H54 (cell line): ENCODE results near the gene NPLOC4.
"Not testable (repeated sequence)": the region's sequence is repeated elsewhere in the genome, so short reads cannot be mapped to it uniquely, and the experiment has no call there.

ENCODE experiments used
- DNase-seq: peaks from one replicate; pipeline ENCODE4 v3.0.0; 2011; ENCODE audit warnings: low spot score, mixed read lengths; ENCODE audit not compliant: insufficient read length
- FAIRE-seq: peaks from 3 replicates; lab custom pipeline; 2011; peaks lifted over from hg19 to GRCh38; lab: Jason Lieb, UNC
- POLR2A ChIP-seq: IDR thresholded peaks from 2 replicates; pipeline ENCODE4 v1.6.1; 2011; ENCODE audit warnings: low read depth, mild to moderate bottlenecking, low read length

NPLOC4 gene

DNA sequence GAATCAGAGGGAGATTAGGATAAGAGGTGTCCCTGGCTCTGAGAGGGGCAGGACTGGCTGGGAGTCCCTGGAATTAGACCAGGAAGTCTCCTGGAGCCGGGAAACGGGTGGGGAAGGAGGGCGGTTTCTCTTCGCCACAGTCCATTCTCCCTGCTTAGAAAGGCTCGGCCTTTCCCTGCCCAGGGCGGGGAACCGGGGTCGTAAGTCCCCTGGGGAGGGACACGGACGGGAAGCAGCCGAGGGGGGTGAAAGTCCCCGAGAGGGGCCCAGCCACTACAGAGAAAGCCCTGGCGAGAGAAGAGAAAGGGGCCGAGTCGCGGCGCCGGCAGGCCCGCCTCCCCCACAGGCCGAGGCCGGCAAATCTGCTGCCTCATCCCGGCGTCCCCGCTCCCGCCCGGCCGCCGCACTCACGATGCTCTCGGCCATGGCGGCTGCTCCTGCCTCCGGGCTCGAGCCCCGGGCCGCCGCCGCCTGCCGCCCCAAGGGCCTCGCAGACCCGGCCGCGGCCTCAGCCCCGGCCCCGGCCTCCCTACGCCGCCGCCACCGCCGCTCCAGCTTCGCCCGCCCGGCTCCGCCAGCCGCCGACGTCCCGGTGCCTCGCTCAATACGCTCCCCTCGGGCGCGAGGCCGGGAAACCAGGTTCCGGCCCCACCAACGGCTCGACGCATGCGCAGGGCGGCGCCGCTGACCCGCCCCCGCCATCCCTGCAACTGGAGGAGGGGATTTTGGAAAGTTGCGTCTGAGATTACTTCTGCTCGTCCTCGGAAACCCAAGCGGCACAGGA, at the start of gene NPLOC4, which contains the start of gene TSPAN10:
Gene NPLOC4, minus strand, starts transcription at position 608 of the 784 bp plus-strand sequence. Its CDS starts 182 bp downstream, at position 426.
Gene TSPAN10, plus strand, starts transcription at position 692 of the 784 bp plus-strand sequence. CDS start 5,217 bp downstream, outside the sequence.
- DNase-seq (peak; percentile 90), FAIRE-seq (no peak)
- peak; percentile 86 for TF ChIP-seq POLR2A

DNA sequence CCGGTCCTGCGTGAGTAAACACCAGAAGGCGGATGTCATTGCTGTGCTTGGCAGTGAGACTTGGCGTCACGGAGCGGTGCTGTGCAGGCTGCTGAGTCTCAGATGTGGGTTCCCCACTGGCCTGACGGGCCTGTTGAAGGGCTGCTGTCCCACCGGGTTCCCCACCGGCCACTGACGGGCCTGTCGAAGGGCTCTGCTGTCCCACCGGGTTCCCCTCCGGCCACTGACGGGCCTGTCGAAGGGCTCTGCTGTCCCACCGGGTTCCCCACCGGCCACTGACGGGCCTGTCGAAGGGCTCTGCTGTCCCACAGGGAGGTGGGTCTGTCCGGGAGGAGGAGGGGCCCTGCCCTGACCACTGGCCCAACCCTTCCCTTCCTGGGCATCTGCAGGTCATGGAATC, 49.7 kb upstream of the NPLOC4 start:
- FAIRE-seq (no peak), DNase-seq (no peak)
- TF ChIP-seq POLR2A = no peak

DNA sequence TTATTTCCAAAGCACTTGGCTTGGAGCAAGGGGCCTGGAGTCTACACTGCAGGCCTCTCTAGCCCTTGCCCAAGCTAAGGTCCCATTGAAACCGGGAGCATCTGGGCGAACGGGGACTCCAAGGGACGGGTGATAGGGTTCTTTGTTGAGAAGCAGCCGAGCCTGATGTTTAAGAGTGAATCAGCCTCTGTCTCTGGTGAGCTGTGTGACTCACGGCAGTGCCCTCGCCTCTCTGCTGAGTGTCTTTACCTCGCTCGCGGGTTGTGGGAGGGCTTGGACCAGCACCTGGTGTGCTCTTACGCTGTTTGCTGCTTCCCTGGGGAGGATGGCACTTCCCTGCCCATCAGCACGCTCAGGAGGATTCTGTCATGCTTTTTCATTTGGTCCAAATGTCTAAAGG, 48.2 kb upstream of the NPLOC4 start:
- peak; percentile 98 for DNase-seq
- TF ChIP-seq POLR2A = no peak
- FAIRE-seq = peak; percentile 6

DNA sequence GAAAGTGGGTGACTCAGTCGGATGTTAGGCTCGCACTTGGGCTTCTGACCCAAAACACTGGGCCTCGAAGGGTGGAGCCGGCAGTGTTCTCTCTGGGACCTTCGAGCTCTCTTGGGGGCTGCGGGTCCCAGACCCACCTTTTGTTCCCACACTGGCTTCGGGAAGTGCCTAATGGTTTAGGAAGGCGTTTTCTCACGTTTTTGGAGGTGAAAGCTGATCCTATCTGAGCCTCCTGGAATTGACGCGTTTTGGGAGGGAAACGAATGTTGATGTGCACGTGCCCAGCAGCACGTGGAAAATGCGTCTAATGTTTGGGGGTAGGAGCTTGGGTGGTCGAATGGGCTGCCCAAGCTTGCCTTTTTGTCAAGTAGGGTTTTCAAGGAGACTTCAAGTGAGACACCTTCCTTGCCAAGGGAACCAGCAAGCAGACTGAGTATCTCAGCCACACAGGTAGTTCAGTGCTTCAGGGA, 47.6 kb upstream of the NPLOC4 start:
- DNase-seq = no peak
- FAIRE-seq = no peak
- 0 out of 2 replicates have a peak, but pooled peaks have one; percentile 7 for TF ChIP-seq POLR2A

DNA sequence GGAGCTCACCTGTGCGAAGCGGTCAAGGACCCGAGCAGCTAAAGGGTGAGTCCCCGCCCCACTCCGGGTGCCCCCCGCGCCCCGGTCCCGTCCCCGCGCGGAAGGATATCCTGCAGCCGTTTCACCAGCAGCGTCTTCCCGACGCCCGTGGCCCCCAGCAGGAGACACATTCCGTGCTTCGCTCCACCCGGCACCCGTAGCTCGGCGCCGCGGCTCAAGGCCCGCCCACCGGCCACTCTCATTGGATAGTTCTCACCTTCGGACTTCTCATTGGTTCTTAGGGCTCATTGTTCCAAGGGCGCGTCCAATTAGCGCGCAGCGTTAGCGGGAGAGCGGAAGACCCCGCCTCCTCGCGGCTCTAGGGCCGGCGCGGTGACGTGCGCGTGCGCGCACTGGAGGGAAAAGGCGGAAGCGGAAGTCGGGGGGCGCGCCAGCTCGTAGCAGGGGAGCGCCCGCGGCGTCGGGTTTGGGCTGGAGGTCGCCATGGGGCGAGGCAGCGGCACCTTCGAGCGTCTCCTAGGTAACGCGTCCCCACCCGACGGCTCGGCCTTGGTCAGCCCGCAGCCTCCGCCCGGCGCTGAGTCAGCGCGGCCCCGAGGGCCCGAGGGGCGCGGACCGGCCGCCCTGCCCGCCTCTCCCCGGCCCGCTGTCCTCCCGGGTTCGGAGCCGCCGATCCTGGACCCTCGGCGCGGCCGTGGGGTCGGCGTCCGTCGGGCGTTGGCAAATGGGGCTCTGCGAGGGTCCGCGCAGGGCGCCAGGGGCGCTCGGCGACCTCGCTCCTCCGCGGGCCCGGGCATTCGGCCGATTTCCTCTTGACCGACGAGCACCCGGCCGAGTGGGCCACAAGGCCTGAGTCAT, 46.9 kb upstream of the NPLOC4 start, which contains the start of the genes ARL16 and HGS:
Gene ARL16, minus strand, starts transcription at position 214 of the 858 bp plus-strand sequence. Its CDS starts 44 bp downstream, at position 170.
Gene HGS, plus strand, starts transcription at position 428 of the 858 bp plus-strand sequence. Its CDS starts 56 bp downstream, at position 484.
- FAIRE-seq = no peak
- peak; percentile 72 for TF ChIP-seq POLR2A
- peak; percentile 98 for DNase-seq

DNA sequence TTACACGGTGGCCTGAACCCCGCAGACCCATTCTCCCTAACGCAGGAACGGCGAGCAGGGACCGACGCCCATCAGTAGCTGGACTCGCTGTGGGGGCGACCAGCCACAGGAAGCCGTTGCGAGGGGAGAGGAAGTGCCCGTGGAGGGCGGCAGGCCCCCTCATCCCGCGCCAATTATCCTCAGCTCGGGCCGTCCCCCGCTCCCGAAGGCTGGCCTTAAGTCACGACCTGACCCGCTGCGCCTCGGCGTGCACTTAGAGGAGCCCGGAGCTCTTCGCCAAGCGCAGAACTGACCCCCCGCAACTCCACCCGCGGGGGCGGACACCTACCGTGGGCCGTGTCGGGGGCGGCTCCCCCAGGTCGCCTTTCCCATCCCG, 46.3 kb upstream of the NPLOC4 start:
- DNase-seq = no peak
- TF ChIP-seq POLR2A = no peak
- FAIRE-seq = no peak

DNA sequence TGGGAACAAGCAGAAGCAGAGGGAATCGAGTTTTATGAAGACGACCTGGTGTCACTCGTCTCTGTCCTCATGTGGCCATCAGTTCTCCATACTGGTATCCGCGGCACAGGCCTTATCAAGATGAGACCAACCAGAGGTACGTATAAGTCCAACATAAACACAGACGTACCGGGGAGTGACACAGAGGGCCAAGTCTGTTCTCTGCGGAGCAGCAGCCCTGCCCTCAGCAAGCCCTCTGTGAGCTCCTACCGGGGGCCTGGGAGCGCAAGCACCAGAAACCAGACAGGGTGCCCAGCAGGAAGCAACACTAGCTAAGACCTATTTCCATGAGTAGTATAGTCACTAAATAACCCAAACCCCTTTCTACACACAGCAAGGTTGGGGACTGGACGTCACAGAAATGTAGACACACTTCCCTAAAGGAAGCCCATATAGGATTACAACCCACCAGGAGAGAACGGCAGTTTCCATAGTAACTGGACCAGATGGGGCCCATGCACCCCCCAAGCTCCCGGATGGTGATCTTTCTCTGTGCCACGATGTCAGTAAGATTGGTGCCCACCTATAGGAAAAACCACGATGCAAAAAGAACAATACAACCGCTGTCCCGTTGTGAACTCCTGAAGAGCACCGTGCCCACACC, 45.8 kb upstream of the NPLOC4 start:
- no peak for DNase-seq
- FAIRE-seq = no peak
- TF ChIP-seq POLR2A = no peak

DNA sequence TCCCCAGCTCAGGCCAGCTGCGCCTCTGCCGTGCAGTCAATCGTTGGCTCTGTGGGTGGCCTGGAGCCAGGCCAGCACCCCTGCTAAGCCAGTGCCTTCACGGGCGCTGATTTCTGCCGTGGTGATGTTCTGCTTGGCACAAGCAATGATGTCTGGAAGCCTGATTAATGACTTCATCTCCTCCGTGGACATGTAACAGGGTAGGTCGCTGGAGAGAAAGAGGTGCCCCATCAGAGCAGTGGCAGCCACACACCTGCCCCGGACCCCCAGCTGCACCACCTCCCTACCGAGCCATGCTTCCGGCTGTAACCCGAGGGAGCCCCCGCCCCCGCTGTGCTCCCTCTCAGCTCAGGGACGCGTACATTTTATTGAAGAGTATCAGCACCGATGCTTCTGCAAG, 44.8 kb upstream of the NPLOC4 start:
- no peak for FAIRE-seq
- TF ChIP-seq POLR2A = no peak
- DNase-seq = no peak

DNA sequence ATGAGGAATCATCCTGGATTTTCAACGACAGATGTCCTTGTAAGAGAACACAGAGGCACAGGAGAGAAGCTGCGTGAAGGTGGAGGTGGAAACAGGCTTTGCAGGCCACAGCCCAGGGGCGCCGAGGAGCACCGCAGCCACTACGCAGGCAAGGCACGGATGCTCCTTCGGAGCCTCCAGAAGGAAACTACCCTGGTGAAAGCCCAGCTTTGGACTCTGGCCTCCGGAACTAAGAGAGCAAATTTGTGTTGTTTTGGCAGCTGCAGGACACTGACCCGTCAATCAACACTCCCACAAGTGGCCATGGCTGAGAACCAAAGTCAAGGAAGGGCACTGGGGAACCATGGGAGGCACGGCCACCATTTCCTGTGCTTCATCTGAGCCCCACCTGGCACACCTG, 43.2 kb upstream of the NPLOC4 start:
- FAIRE-seq (no peak), DNase-seq (no peak)
- TF ChIP-seq POLR2A = no peak

DNA sequence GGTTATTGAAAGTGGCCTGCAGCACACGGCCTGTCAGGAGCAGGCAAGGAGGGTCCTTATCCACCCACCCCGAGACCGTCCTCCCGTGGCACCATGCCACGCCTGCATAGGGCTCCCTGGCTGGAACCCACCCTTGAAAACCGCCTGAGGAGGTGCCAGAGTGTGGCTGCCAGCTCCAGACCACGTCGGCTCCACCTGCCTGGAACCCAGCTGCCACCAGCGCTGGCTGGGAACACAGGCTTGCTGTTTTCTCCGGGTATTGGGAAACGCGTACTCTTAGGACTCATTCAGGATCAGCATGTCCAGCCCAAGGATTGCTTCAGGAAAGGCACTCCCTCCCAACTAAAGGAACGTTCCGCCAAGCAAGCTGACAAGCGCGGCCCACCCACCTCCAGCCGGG, 40.0 kb upstream of the NPLOC4 start:
- no peak for FAIRE-seq
- TF ChIP-seq POLR2A = no peak
- no peak for DNase-seq

DNA sequence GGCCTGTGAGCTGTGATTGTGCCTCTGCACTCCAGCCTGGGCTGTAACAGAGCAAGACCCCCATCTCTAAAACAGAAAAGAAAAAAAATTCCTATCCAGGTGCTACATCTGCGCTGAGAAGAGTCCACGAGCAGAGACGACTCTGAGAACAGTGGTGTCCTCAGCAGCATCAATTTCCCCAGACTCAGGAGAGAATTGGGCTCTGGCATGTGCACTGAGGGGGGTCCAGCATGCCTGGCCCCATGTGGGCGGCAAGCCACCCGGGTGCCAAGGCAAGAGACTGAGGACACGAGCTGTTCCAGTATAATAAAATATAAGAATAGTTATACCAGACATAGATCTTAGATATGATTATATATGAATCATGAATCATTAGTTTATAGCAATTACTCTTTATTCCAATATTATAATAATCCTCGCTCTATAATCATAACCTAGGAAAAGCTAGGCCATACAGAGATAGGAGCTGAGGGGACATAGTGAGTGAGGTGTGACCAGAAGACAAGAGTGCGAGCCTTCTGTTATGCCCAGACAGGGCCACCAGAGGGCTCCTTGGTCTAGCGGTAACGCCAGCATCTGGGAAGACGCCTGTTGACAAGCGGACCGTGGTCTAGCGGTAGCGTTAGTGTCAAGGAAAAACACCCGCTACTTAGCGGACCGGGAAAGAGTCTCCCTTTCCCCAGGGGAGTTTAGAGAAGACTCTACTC, 38.8 kb upstream of the NPLOC4 start:
- DNase-seq = not testable (repeated sequence)

DNA sequence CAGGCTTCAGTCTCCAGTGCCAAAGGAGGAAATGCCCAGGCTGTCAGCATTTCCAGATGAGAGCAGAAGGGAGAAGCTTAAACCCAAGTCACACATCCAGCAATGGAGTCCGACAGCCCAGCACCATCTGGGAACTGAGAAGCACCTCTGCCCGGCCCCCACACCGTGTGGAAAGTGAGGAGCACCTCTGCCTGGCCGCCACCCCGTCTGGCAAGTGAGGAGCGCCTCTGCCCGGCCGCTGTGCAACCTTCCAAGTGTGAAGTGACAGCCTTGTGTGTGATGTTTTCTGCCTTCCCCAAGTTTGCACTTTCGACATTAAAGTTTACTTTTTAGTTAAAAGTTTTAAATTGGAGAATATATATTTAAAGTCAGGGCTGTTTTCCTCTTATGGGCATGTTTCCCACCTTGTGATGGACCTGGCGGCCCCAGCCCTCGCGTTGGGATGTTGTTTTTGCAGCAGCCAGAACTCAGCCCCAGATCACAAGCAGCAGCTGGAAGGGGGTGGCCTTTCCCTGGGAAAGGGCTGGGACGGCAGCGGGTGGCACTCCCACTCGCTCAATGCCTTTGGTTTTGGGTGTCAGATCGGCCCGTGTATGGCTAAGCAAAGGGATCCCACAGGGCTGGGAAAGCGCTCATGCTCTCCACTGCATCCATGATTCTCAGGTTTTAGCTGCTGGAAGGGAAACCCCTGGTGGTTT, 36.8 kb upstream of the NPLOC4 start:
- no peak for DNase-seq
- no peak for TF ChIP-seq POLR2A
- no peak for FAIRE-seq

More for the DNA sequence above, 38.8 kb upstream of the NPLOC4 start:
- FAIRE-seq = not testable (repeated sequence)
